PC-9 (cell line): ENCODE data around the gene SUGCT.

Experiments used
- EZH2 ChIP-seq: fragments of 200-600 bp; sonication (generic); IDR thresholded peaks from 2 replicates; pipeline ENCODE4 v1.8.0; 2017; ENCODE audit warnings: antibody characterized with exemption, low read depth
- TF ChIP-seq, protein P1 (sequence below): fragments of 200-600 bp; sonication (generic); conservative IDR thresholded peaks from 2 replicates; pipeline ENCODE4 v1.6.1; 2017; ENCODE audit warnings: mixed run types, antibody characterized with exemption, mild to moderate bottlenecking, moderate library complexity

DNA sequence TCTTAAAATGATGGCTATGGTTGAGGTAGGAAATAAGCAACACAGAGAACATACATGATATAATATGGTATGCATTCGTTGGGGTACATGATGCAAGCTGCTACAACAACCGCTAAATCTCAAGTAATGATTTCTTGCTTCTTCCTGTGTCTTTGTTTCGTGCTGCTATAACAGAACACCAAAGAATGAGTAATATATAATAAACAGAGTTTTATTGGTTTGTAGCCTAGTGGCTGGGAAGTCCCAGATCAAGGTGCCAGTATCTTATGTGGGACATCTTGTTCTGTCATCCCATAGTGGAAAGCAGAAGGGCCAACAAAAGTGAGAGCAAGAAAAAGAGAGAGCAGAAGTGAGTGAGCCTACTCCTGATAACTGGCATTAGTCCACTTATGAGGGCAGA is 689.7 kb downstream of the SUGCT start:
- TF ChIP-seq, protein P1, sequence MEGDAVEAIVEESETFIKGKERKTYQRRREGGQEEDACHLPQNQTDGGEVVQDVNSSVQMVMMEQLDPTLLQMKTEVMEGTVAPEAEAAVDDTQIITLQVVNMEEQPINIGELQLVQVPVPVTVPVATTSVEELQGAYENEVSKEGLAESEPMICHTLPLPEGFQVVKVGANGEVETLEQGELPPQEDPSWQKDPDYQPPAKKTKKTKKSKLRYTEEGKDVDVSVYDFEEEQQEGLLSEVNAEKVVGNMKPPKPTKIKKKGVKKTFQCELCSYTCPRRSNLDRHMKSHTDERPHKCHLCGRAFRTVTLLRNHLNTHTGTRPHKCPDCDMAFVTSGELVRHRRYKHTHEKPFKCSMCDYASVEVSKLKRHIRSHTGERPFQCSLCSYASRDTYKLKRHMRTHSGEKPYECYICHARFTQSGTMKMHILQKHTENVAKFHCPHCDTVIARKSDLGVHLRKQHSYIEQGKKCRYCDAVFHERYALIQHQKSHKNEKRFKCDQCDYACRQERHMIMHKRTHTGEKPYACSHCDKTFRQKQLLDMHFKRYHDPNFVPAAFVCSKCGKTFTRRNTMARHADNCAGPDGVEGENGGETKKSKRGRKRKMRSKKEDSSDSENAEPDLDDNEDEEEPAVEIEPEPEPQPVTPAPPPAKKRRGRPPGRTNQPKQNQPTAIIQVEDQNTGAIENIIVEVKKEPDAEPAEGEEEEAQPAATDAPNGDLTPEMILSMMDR = no peak
- TF ChIP-seq EZH2 = no peak
